HG03159 (cell line): ENCODE measurements around the gene TEAD2.

Experiments
- ATAC-seq: cut with Tn5 transposase; IDR thresholded peaks from one replicate; pipeline ENCODE4 v1.9.1; 2021; ENCODE audit warnings: mild to moderate bottlenecking, moderate library complexity; ENCODE audit not compliant: unreplicated experiment

Gene TEAD2

DNA sequence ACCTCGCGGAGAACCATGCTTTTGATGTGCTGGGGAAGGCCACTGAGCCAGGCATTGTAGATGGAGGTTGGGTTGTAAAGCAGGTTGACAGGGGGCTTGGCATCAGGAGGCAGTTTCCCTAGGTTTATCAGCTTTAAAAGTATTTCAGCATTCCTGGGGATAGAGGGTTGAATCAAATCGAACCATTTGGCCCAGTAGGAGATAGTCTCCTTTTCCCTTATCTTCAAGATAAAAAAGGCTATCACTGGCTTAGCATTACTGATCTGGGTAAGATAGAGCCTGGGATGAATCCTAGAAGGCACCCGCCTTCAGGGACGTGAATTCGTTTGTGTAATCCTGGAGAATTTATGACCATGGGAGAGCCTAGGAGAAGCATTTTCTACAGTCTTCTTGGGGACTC lies 67.8 kb downstream of the TEAD2 start:
- no peak for ATAC-seq
